M059J (cell line): ENCODE measurements around the gene FILIP1. TPM values are rescaled to one million over a fixed set of nuclear protein-coding genes. Genes with fewer than 3 reads are reported as not detected.

Experiments
- DNase-seq: peaks from one replicate; pipeline ENCODE4 v3.0.0-alpha.2; 2012; ENCODE audit warnings: low read depth
- total RNA-seq: library from RNA; depleted of rRNA; stranded (reverse); fragments of >200 nt; shearing (Covaris generic); gene quantifications from 2 replicates; pipeline ENCODE4 v1.2.3, GENCODE V29; 2014

FILIP1 gene
- total RNA-seq, 1 experiment from 2014 or later: 1.3 TPM

GRCh38 chr6:75495011-75495410, 1.4 kb upstream of the FILIP1 start:
- DNase-seq: no peak

GRCh38 chr6:75494290-75494689, 690 bp upstream of the FILIP1 start:
- DNase-seq: no peak

- DNase-seq: no peak
Measured at GRCh38 chr6:75492386-75493153, 1.0 kb downstream of the FILIP1 start.

- DNase-seq: no peak
Measured at GRCh38 chr6:75491291-75491690, 2.3 kb downstream of the FILIP1 start.

- DNase-seq: no peak
Measured at GRCh38 chr6:75490706-75491105, 2.9 kb downstream of the FILIP1 start.

GRCh38 chr6:75489025-75489424, 4.6 kb downstream of the FILIP1 start:
- DNase-seq: no peak

GRCh38 chr6:75488033-75488432, 5.6 kb downstream of the FILIP1 start:
- DNase-seq: no peak

GRCh38 chr6:75486850-75487518, 6.6 kb downstream of the FILIP1 start:
- no peak for DNase-seq

- DNase-seq: no peak
Measured at GRCh38 chr6:75484535-75484934, 9.1 kb downstream of the FILIP1 start.

GRCh38 chr6:75483136-75483952, 10.3 kb downstream of the FILIP1 start:
- no peak for DNase-seq

GRCh38 chr6:75481936-75482593, 11.5 kb downstream of the FILIP1 start:
- no peak for DNase-seq

GRCh38 chr6:75481394-75481793, 12.2 kb downstream of the FILIP1 start:
- no peak for DNase-seq

GRCh38 chr6:75480425-75480824, 13.2 kb downstream of the FILIP1 start:
- DNase-seq: peak; percentile 15

GRCh38 chr6:75479712-75480111, 13.9 kb downstream of the FILIP1 start:
- DNase-seq: no peak

- no peak for DNase-seq
Measured at GRCh38 chr6:75478929-75479328, 14.7 kb downstream of the FILIP1 start.

GRCh38 chr6:75472885-75473284, 20.7 kb downstream of the FILIP1 start:
- DNase-seq: no peak

- no peak for DNase-seq
Measured at GRCh38 chr6:75467966-75468365, 25.6 kb downstream of the FILIP1 start.

GRCh38 chr6:75467284-75467683, 26.3 kb downstream of the FILIP1 start:
- DNase-seq: no peak

- no peak for DNase-seq
Measured at GRCh38 chr6:75466636-75467035, 27.0 kb downstream of the FILIP1 start.

- no peak for DNase-seq
Measured at GRCh38 chr6:75463908-75464307, 29.7 kb downstream of the FILIP1 start.

- no peak for DNase-seq
Measured at GRCh38 chr6:75463061-75463460, 30.5 kb downstream of the FILIP1 start.

- peak; percentile 50 for DNase-seq
Measured at GRCh38 chr6:75460681-75461080, 32.9 kb downstream of the FILIP1 start.
